H1 (cell line): Measurements from ENCODE around the gene MYH9. TPM values are rescaled to one million over a fixed set of nuclear protein-coding genes. Genes with fewer than 3 reads are reported as not detected.

Experiments used
- BCL11A ChIP-seq, 2 experiments: IDR thresholded peaks; one replicate each; pipeline ENCODE4 v1.6.1; 2011; ENCODE audit warnings: low read depth in 2 of 2, low read length in 2 of 2, mild to moderate bottlenecking in 2 of 2
- CBX5 ChIP-seq: fragments of 300-800, 300-1000 bp; sonication (generic); IDR thresholded peaks from 2 replicates; pipeline ENCODE4 v1.7.1; 2016; ENCODE audit warnings: antibody characterized with exemption, low read length, low read depth
- GABPA ChIP-seq: IDR thresholded peaks from 2 replicates; pipeline ENCODE4 v1.6.1; 2011; ENCODE audit warnings: mild to moderate bottlenecking, low read length, moderate library complexity, borderline replicate concordance; ENCODE audit not compliant: insufficient read depth
- MAFK ChIP-seq: IDR thresholded peaks from 2 replicates; pipeline ENCODE4 v1.6.1; 2012; ENCODE audit warnings: low read depth, mild to moderate bottlenecking, improper control_type of control experiment, low read length
- SIN3A ChIP-seq, 2 experiments: IDR thresholded peaks in 1 of 2; conservative IDR thresholded peaks in 1 of 2; 2 replicates each; pipeline ENCODE4 v1.6.1; 2011 to 2012; ENCODE audit warnings: low read length in 2 of 2, improper control_type of control experiment in 1 of 2, low read depth in 1 of 2, mild to moderate bottlenecking in 1 of 2
- TCF12 ChIP-seq: IDR thresholded peaks from 2 replicates; pipeline ENCODE4 v1.6.1; 2011; ENCODE audit warnings: low read depth, mild to moderate bottlenecking, low read length
- polyA plus RNA-seq, 7 experiments: library from polyadenylated mRNA; depleted of rRNA in 3 of 7; stranded (reverse) in 5 of 7; unstranded in 2 of 7; fragments of >200 nt in 5 of 7; fragments of 200-250 nt in 2 of 7; gene quantifications; 1 replicate in 5 of 7; 2 replicates in 1 of 7; 4 replicates in 1 of 7; pipeline versions ENCODE4 v1.2.1 to v1.2.3, GENCODE V29; 2011 to 2013; ENCODE audit warnings: missing spikeins in 2 of 7, mixed read lengths in 2 of 7
- total RNA-seq: library from RNA; stranded (reverse); fragmentation: NEBNext Ultra II Directional; extraction: Animal tissue kit (Norgen Biotek cat#: 25700); gene quantifications from 2 replicates; pipeline ENCODE4 v1.2.1, GENCODE V29; 2021

MYH9 gene
- total and polyA plus RNA-seq, 2 of the 8 experiments (the other 6 are each of a cell fraction or from before 2014, with no cell fraction given), result 24.9 to 322 TPM

GRCh38 chr22:36409056-36409455, 21.3 kb upstream of the MYH9 start (continued):
- TF ChIP-seq GABPA (no peak), TCF12 (no peak), CBX5 (no peak), SIN3A (conservative IDR thresholded peaks at IDR 0.05 in 1 of 2, IDR thresholded peaks at IDR 0.05 in 1 of 2; ENCODE audit: low read depth in 1 of 2, low read length in 2 of 2) (no peak), BCL11A (IDR thresholded peaks at IDR 0.05; ENCODE audit: low read depth in 2 of 2, low read length in 2 of 2) (no peak), MAFK (no peak)
